DOHH2 (cell line): Measurements from ENCODE around the gene CADPS2.

Experiments used
- H3F3A ChIP-seq: fragments of 200-600 bp; sonication (generic), shearing (Covaris generic); 2 replicates; pipeline ENCODE4 v1.6.0; 2016; ENCODE audit warnings: antibody characterized with exemption, mild to moderate bottlenecking; ENCODE audit not compliant: control insufficient read depth, insufficient read depth
- H3K27ac ChIP-seq: fragments of 200-600 bp; sonication (generic); 2 replicates; pipeline ENCODE4 v1.5.1; 2014; ENCODE audit warnings: low read depth, mild to moderate bottlenecking, low read length, moderate library complexity
- H3K27me3 ChIP-seq: fragments of 200-600 bp; sonication (generic); 2 replicates; pipeline ENCODE4 v1.6.1; 2014; ENCODE audit warnings: mild to moderate bottlenecking, low read length, mixed read lengths; ENCODE audit not compliant: control insufficient read depth
- H3K36me3 ChIP-seq: fragments of 200-600 bp; sonication (generic); 2 replicates; pipeline ENCODE4 v1.6.1; 2014; ENCODE audit warnings: mild to moderate bottlenecking, low read length, moderate library complexity, mixed read lengths; ENCODE audit not compliant: control insufficient read depth
- H3K4me1 ChIP-seq: fragments of 200-600 bp; sonication (generic); 2 replicates; pipeline ENCODE4 v1.6.1; 2014; ENCODE audit warnings: mild to moderate bottlenecking, low read length, mixed read lengths; ENCODE audit not compliant: control insufficient read depth
- H3K4me2 ChIP-seq: fragments of 200-600 bp; sonication (generic); 2 replicates; pipeline ENCODE4 v1.6.0; 2014; ENCODE audit warnings: mild to moderate bottlenecking, low read length, moderate library complexity
- H3K4me3 ChIP-seq: fragments of 200-600 bp; sonication (generic); 2 replicates; pipeline ENCODE4 v1.5.1; 2014; ENCODE audit warnings: mild to moderate bottlenecking, low read length, mixed read lengths
- H3K79me2 ChIP-seq: fragments of 200-600 bp; sonication (generic); 2 replicates; pipeline ENCODE4 v1.6.1; 2014; ENCODE audit warnings: mild to moderate bottlenecking, low read length, mixed read lengths; ENCODE audit not compliant: control insufficient read depth
- H3K9me2 ChIP-seq: fragments of 200-600 bp; sonication (generic); replicated peaks from 2 replicates; pipeline ENCODE4 v1.6.1; 2014; ENCODE audit warnings: mild to moderate bottlenecking, low read length, mixed read lengths; ENCODE audit not compliant: control insufficient read depth
- H3K9me3 ChIP-seq: fragments of 200-600 bp; sonication (generic); 2 replicates; pipeline ENCODE4 v1.6.1; 2014; ENCODE audit warnings: antibody characterized with exemption, low read length, mixed read lengths; ENCODE audit not compliant: control insufficient read depth, insufficient read depth
- H4K20me1 ChIP-seq: fragments of 200-600 bp; sonication (generic); 2 replicates; pipeline ENCODE4 v1.6.0; 2014; ENCODE audit warnings: low read depth, mild to moderate bottlenecking, antibody characterized with exemption, low read length, moderate library complexity; ENCODE audit not compliant: control insufficient read depth, insufficient read depth
- CTCF ChIP-seq: fragments of 200-600 bp; sonication (generic); IDR thresholded peaks from one replicate; pipeline ENCODE4 v1.5.1; 2014; ENCODE audit warnings: antibody characterized with exemption, mild to moderate bottlenecking, low read depth, low read length; ENCODE audit not compliant: poor library complexity, severe bottlenecking
- EZH2phosphoT487 ChIP-seq: fragments of 200-600 bp; sonication (generic); IDR thresholded peaks from 2 replicates; pipeline ENCODE4 v1.6.1; 2017; ENCODE audit warnings: borderline replicate concordance, mild to moderate bottlenecking, antibody characterized with exemption, low read length, moderate library complexity, mixed read lengths

CADPS2 gene

GRCh38 chr7:122425731-122426130, 460.5 kb downstream of the CADPS2 start:
- no peaks in the 10 kb centered on the region for H3K79me2 ChIP-seq
- H3K4me2 ChIP-seq, result no peak overlapping the region
- H3K36me3 ChIP-seq, result no peaks in the 10 kb centered on the region
- no peak overlapping the region for H3K4me3 ChIP-seq
- H3K27me3 ChIP-seq, result no peaks in the 10 kb centered on the region
- TF ChIP-seq CTCF (no peak), EZH2phosphoT487 (no peak)
- H3K9me2 ChIP-seq, result no peaks in the 10 kb centered on the region
- no peaks in the 10 kb centered on the region for H4K20me1 ChIP-seq
- no peaks in the 10 kb centered on the region for H3K9me3 ChIP-seq
- no peak overlapping the region for H3K27ac ChIP-seq
- no peaks in the 10 kb centered on the region for H3F3A ChIP-seq
- H3K4me1 ChIP-seq, result no peaks in the 10 kb centered on the region

- Histone ChIP-seq H3K27ac (no peak overlapping the region), H3K9me2 (no peaks in the 10 kb centered on the region), H3K79me2 (no peaks in the 10 kb centered on the region), H3K36me3 (no peaks in the 10 kb centered on the region), H3K27me3 (no peaks in the 10 kb centered on the region), H3F3A (no peaks in the 10 kb centered on the region), H4K20me1 (no peaks in the 10 kb centered on the region), H3K4me1 (no peaks in the 10 kb centered on the region), H3K4me3 (no peak overlapping the region), H3K9me3 (no peaks in the 10 kb centered on the region), H3K4me2 (no peak overlapping the region)
- TF ChIP-seq EZH2phosphoT487 (no peak), CTCF (no peak)
These were observed 462.7 kb downstream of the CADPS2 start for GRCh38 chr7:122423591-122423990.

GRCh38 chr7:122416336-122416735, 469.9 kb downstream of the CADPS2 start:
- no peaks in the 10 kb centered on the region for H3K9me2 ChIP-seq
- H3K36me3 ChIP-seq, result no peaks in the 10 kb centered on the region
- H3F3A ChIP-seq, result no peaks in the 10 kb centered on the region
- no peaks in the 10 kb centered on the region for H4K20me1 ChIP-seq
- no peak overlapping the region for H3K4me3 ChIP-seq
- H3K4me2 ChIP-seq, result no peak overlapping the region
- H3K27me3 ChIP-seq, result no peaks in the 10 kb centered on the region
- H3K4me1 ChIP-seq, result no peaks in the 10 kb centered on the region
- no peak overlapping the region for H3K27ac ChIP-seq
- no peaks in the 10 kb centered on the region for H3K9me3 ChIP-seq
- no peaks in the 10 kb centered on the region for H3K79me2 ChIP-seq
- no peak for TF ChIP-seq EZH2phosphoT487
- TF ChIP-seq CTCF, result no peak

- Histone ChIP-seq H3K4me1 (no peaks in the 10 kb centered on the region), H3K4me3 (no peak overlapping the region), H3K9me3 (no peaks in the 10 kb centered on the region), H3K79me2 (no peaks in the 10 kb centered on the region), H3K36me3 (no peaks in the 10 kb centered on the region), H3K9me2 (no peaks in the 10 kb centered on the region), H4K20me1 (no peaks in the 10 kb centered on the region), H3K27me3 (no peaks in the 10 kb centered on the region), H3K4me2 (no peak overlapping the region), H3F3A (no peaks in the 10 kb centered on the region), H3K27ac (no peak overlapping the region)
- no peak for TF ChIP-seq EZH2phosphoT487
These were observed 470.8 kb downstream of the CADPS2 start for GRCh38 chr7:122415510-122415909.
